Activated B cell treated with CpG ODN at 0.5 μM for 24 hours (primary cell): ENCODE results near the gene INCA1. TPM values are rescaled to one million over a fixed set of nuclear protein-coding genes. Genes with fewer than 3 reads are reported as not detected.

Experiments used
- ATAC-seq: fragments of 200-7000 bp; cut with Tn5 transposase; one replicate; pipeline ENCODE4 v1.10.0; 2021; ENCODE audit warnings: low read depth, mild to moderate bottlenecking, moderate library complexity
- CTCF ChIA-PET: fragments of 350-600 bp; sonication (Branson Sonifier 250); formaldehyde crosslinking; loops from one replicate; lab custom pipeline; 2021; ENCODE audit warnings: antibody characterized with exemption; lab: Charles Lee
- POLR2A ChIA-PET: fragments of 350-600 bp; sonication (Branson Sonifier 250); formaldehyde crosslinking; loops from one replicate; lab custom pipeline; 2021; ENCODE audit warnings: antibody characterized with exemption; lab: Charles Lee
- DNase-seq: peaks from one replicate; pipeline ENCODE4 v3.0.0; 2022
- H3K27ac Mint-ChIP-seq: one replicate; pipeline ENCODE4 v1.8.0; 2020; ENCODE audit warnings: mixed read lengths
- H3K27me3 Mint-ChIP-seq: one replicate; pipeline ENCODE4 v1.8.0; 2021; ENCODE audit warnings: mixed read lengths
- H3K36me3 Mint-ChIP-seq: one replicate; pipeline ENCODE4 v1.8.0; 2021; ENCODE audit warnings: low read depth, mixed read lengths
- H3K4me1 Mint-ChIP-seq: one replicate; pipeline ENCODE4 v1.8.0; 2021; ENCODE audit warnings: mixed read lengths
- H3K4me3 Mint-ChIP-seq: one replicate; pipeline ENCODE4 v1.8.0; 2020; ENCODE audit warnings: mild to moderate bottlenecking, mixed read lengths
- H3K9me3 Mint-ChIP-seq: one replicate; pipeline ENCODE4 v1.8.0; 2020; ENCODE audit warnings: mixed read lengths
- intact Hi-C: fragments of 100-400 bp; cut with micrococcal nuclease; formaldehyde crosslinking; loops from one replicate; pipeline ENCODE4 v1.15.1; 2024
- total RNA-seq: library from RNA; stranded (reverse); gene quantifications from 2 replicates; pipeline ENCODE4 v1.2.3, GENCODE V29; 2022
- TF ChIP-seq, protein P1 (sequence below): fragments of 200-600 bp; IDR thresholded peaks from one replicate; pipeline ENCODE4 v1.8.0; 2022; ENCODE audit warnings: antibody characterized with exemption, mild to moderate bottlenecking

The INCA1 gene
- total RNA-seq, 1 donor from 2014 or later = 0.44 TPM

DNA sequence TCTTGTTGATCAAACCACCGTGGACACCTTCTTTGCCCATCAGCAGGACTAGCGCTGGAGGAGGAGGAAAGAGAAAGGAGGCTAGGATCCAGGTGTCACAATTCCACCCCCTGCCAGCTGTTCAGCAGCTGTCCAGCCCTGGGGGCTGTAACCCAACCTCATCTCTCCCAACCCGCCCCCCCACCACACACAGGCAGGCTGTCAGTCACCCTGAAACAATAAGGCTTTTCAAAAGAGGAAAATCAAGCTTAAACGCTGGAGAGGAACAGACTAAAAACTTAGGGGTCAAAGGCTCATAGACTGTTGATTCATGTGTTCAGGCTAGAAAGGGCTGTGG lies 51.4 kb downstream of the INCA1 start:
- TF ChIP-seq, protein P1, sequence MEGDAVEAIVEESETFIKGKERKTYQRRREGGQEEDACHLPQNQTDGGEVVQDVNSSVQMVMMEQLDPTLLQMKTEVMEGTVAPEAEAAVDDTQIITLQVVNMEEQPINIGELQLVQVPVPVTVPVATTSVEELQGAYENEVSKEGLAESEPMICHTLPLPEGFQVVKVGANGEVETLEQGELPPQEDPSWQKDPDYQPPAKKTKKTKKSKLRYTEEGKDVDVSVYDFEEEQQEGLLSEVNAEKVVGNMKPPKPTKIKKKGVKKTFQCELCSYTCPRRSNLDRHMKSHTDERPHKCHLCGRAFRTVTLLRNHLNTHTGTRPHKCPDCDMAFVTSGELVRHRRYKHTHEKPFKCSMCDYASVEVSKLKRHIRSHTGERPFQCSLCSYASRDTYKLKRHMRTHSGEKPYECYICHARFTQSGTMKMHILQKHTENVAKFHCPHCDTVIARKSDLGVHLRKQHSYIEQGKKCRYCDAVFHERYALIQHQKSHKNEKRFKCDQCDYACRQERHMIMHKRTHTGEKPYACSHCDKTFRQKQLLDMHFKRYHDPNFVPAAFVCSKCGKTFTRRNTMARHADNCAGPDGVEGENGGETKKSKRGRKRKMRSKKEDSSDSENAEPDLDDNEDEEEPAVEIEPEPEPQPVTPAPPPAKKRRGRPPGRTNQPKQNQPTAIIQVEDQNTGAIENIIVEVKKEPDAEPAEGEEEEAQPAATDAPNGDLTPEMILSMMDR = no peak
- Mint-ChIP-seq H3K27ac (peak overlapping the region; percentile 100), H3K4me3 (peak overlapping the region; percentile 100), H3K4me1 (peaks cover 71% of the 10 kb centered on the region), H3K9me3 (no peaks in the 10 kb centered on the region), H3K36me3 (peaks cover 61% of the 10 kb centered on the region), H3K27me3 (peaks cover 2% of the 10 kb centered on the region)
- DNase-seq (no peak), ATAC-seq (no peak)
- ChIA-PET POLR2A (interaction anchor here (0.7 to 12.1 kb wide), 12 partner anchors 21 to 246 kb away, joined by 3 to 391 read pairs (median 14); partner anchors contain the start of genes C17orf107, CAMTA2, INCA1 and KIF1C), CTCF (interaction anchor here (1.0 kb wide), 2 partner anchors 21 to 37 kb away, joined by 3 to 7 read pairs; partner anchors contain the start of gene SPAG7)
- intact Hi-C loops = loop anchor here (5.0 to 10.0 kb wide), 6 partner anchors 139 to 1034 kb away; partner anchors contain the start of genes ATP2A3, MED11, NUP88 and PLD2

DNA sequence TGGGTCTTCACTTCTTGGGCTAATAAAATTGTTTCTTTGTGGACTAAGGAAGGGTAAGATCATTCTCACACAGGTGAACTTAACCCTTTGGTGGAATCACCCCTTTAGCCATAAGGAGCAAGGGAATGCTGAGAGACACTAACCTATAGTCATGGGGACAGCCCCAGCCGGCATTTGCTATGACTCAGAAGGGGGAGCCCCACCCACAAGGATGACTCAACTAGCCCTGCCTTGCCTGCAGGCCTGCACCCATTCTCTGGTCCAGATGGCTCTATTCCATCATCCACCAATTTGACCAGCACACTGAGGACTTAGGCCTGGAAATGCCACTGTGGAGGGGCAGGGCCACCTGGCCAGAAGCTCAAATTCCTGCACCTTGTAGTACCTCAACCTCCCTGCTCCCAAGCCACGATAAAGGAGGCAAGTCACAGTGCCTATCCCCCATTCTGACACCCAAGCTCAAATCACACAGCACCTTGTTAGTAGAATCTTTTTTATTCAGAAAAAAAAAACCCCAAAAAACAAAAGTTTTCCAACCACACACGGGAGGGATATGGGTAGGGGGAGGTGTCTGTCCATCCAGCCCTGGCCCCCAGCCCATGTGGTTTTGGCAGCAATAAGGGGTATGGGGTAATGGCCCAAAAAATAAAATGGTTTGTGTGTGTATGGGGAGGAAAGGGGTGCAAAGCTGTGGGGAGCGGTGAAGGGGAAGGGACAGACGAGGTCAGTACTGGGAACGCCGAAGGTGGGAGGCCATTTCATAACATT lies 52.0 kb downstream of the INCA1 start:
- TF ChIP-seq, protein P1 = no peak
- POLR2A ChIA-PET = interaction anchor here (0.7 to 12.1 kb wide), 12 partner anchors 9 to 247 kb away, joined by 3 to 391 read pairs (median 12); partner anchors contain the start of genes CAMTA2, INCA1, KIF1C and SPAG7
- CTCF ChIA-PET = interaction anchor here (1.0 kb wide), 2 partner anchors 22 to 36 kb away, joined by 3 to 7 read pairs; partner anchors contain the start of gene SPAG7
- intact Hi-C loops = loop anchor here (5.0 to 10.0 kb wide), 6 partner anchors 138 to 1033 kb away; partner anchors contain the start of genes ATP2A3, MED11, NUP88 and PLD2
- ATAC-seq (peak; percentile 25), DNase-seq (peak; percentile 63)
- Mint-ChIP-seq H3K4me1 (peaks cover 70% of the 10 kb centered on the region), H3K36me3 (peaks cover 66% of the 10 kb centered on the region), H3K27me3 (peaks cover 2% of the 10 kb centered on the region), H3K9me3 (no peaks in the 10 kb centered on the region), H3K27ac (peak overlapping the region; percentile 94), H3K4me3 (peak overlapping the region; percentile 85)

DNA sequence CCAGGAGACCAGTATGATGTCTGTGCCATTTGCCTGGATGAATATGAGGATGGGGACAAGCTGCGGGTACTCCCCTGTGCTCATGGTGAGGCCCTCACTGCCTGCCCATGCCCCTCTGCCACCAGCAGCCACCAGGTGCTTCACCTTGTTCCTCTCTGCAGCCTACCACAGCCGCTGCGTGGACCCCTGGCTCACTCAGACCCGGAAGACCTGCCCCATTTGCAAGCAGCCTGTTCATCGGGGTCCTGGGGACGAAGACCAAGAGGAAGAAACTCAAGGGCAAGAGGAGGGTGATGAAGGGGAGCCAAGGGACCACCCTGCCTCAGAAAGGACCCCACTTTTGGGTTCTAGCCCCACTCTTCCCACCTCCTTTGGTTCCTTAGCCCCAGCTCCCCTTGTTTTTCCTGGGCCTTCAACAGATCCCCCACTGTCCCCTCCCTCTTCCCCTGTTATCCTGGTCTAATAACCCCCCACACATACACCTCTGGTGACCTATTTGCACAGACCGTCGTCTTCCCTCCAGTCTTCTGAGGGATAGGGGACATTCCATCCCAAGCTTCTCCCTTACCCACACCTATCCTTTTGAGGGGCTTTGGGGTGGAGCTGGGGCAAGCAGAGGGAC lies 52.7 kb downstream of the INCA1 start:
- intact Hi-C loops = loop anchor here (5.0 to 10.0 kb wide), 7 partner anchors 137 to 1032 kb away; partner anchors contain the start of genes ATP2A3, CYB5D2, MED11 and NUP88
- DNase-seq (no peak), ATAC-seq (no peak)
- H3K36me3 Mint-ChIP-seq = peaks cover 70% of the 10 kb centered on the region
- no peaks in the 10 kb centered on the region for H3K9me3 Mint-ChIP-seq
- POLR2A ChIA-PET = interaction anchor here (0.5 to 12.1 kb wide), 9 partner anchors 8 to 284 kb away, joined by 3 to 391 read pairs (median 5); partner anchors contain the start of genes CAMTA2, GP1BA and SPAG7
- H3K4me3 Mint-ChIP-seq = peak overlapping the region; percentile 85
- TF ChIP-seq, protein P1 = no peak
- CTCF ChIA-PET = no interaction called here
- peak overlapping the region; percentile 94 for H3K27ac Mint-ChIP-seq
- peaks cover 72% of the 10 kb centered on the region for H3K4me1 Mint-ChIP-seq
- peaks cover 2% of the 10 kb centered on the region for H3K27me3 Mint-ChIP-seq

DNA sequence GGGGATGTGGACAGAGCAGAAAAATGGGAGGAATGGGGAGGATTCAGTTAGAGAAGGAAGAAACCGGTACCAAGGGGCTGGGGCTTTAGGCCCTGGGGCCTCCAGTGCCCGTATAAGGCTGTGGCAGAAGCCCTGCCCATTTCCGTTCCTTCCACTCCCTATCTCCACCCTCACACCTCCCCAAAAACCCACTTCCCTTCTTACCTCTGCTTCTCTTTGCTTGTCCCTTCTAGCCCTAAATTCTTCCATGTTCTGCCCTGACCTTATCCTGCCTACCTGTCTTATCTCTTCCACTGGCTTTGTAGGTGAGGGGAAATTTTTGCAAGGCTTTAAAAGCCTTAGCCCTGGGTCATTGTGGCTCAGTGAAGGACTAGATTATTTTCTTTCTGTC lies 53.2 kb downstream of the INCA1 start:
- peak overlapping the region; percentile 85 for H3K4me3 Mint-ChIP-seq
- peaks cover 75% of the 10 kb centered on the region for H3K4me1 Mint-ChIP-seq
- no peak for ATAC-seq
- no peak for DNase-seq
- H3K9me3 Mint-ChIP-seq = no peaks in the 10 kb centered on the region
- CTCF ChIA-PET = no interaction called here
- intact Hi-C loops = loop anchor here (5.0 to 10.0 kb wide), 2 partner anchors 579 to 802 kb away; partner anchors contain the start of genes CYB5D2, UBE2G1 and ZZEF1
- H3K36me3 Mint-ChIP-seq = peaks cover 73% of the 10 kb centered on the region
- peak overlapping the region; percentile 94 for H3K27ac Mint-ChIP-seq
- POLR2A ChIA-PET = interaction anchor here (0.8 to 12.1 kb wide), 6 partner anchors 8 to 73 kb away, joined by 3 to 391 read pairs (median 4); partner anchors contain the start of genes CAMTA2, GP1BA and SPAG7
- H3K27me3 Mint-ChIP-seq = peaks cover 2% of the 10 kb centered on the region
- TF ChIP-seq, protein P1 = no peak
